ENCODE results near the gene TSACC.

TSACC gene

GRCh38 chr1:156385534-156386031, 47.3 kb downstream of the TSACC start:
- peak; percentile 93 for TF ChIP-seq CTCF (IDR thresholded peaks at IDR 0.05; ENCODE audit: low read depth, low read length)
- H3K4me3 ChIP-seq (ENCODE audit: low read depth, low read length), result no peak overlapping the region

GRCh38 chr1:156386134-156386901, 48.0 kb downstream of the TSACC start:
- no peak overlapping the region for H3K4me3 ChIP-seq (ENCODE audit: low read depth, low read length)
- no peak for TF ChIP-seq CTCF (IDR thresholded peaks at IDR 0.05; ENCODE audit: low read depth, low read length)

GRCh38 chr1:156386949-156387869, 48.9 kb downstream of the TSACC start:
- TF ChIP-seq CTCF (IDR thresholded peaks at IDR 0.05; ENCODE audit: low read depth, low read length), result no peak
- H3K4me3 ChIP-seq (ENCODE audit: low read depth, low read length), result no peak overlapping the region

GRCh38 chr1:156387870-156388173, 49.5 kb downstream of the TSACC start:
- no peak for TF ChIP-seq CTCF (IDR thresholded peaks at IDR 0.05; ENCODE audit: low read depth, low read length)
- H3K4me3 ChIP-seq (ENCODE audit: low read depth, low read length), result no peak overlapping the region

GRCh38 chr1:156388174-156389137, 50.1 kb downstream of the TSACC start:
- no peak for TF ChIP-seq CTCF (IDR thresholded peaks at IDR 0.05; ENCODE audit: low read depth, low read length)
- H3K4me3 ChIP-seq (ENCODE audit: low read depth, low read length), result no peak overlapping the region

- TF ChIP-seq CTCF (IDR thresholded peaks at IDR 0.05; ENCODE audit: low read depth, low read length), result no peak
- no peak overlapping the region for H3K4me3 ChIP-seq (ENCODE audit: low read depth, low read length)
Observed at GRCh38 chr1:156389311-156389710, 51.0 kb downstream of the TSACC start.
